CD4-positive, alpha-beta T cell treated with Interleukin-17A for 1 hour (primary cell): Measurements from ENCODE around the gene PDE5A.
"Not testable (repeated sequence)": the region's sequence is repeated elsewhere in the genome, so short reads cannot be mapped to it uniquely, and the experiment has no call there.

Experiments used
- DNase-seq: peaks from one replicate; pipeline ENCODE4 v3.0.0-alpha.2; 2020

PDE5A gene

GRCh38 chr4:119628281-119629141, at the start of gene PDE5A:
Gene PDE5A, minus strand, starts transcription at chr4:119628804. Its CDS starts 133 bp downstream, at chr4:119628671.
- DNase-seq: peak; percentile 76

- DNase-seq: no peak
These were observed 47.5 kb upstream of the PDE5A start for GRCh38 chr4:119676101-119676500.

GRCh38 chr4:119675391-119675790, 46.8 kb upstream of the PDE5A start:
- no peak for DNase-seq

GRCh38 chr4:119672938-119673337, 44.3 kb upstream of the PDE5A start:
- DNase-seq: no peak

- DNase-seq: no peak
These were observed 43.5 kb upstream of the PDE5A start for GRCh38 chr4:119672086-119672485.

- no peak for DNase-seq
These were observed 42.6 kb upstream of the PDE5A start for GRCh38 chr4:119671205-119671604.

DNA sequence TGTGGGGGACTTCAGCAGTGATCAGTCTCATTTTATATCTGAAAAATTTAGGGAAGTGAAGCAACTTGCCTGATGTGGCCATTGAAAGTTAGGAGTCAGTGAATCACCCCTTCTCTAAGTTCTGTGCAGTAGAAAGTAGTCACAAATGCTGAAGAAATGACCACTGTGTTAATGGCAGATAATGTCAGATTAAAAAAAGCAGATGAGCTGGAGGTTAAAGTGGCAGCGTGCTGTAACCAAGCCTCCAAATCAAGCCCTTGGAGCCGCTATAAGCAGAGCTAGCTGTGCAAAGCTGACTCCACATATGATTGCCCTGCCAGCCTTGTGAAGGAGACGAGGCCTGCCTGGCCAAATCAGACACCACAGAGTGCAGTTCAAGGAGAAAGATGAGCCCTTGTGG, 39.2 kb upstream of the PDE5A start:
- no peak for DNase-seq

GRCh38 chr4:119666653-119667091, 38.1 kb upstream of the PDE5A start:
- DNase-seq: no peak

GRCh38 chr4:119665752-119666151, 37.1 kb upstream of the PDE5A start:
- DNase-seq: no peak

GRCh38 chr4:119664168-119664907, 35.7 kb upstream of the PDE5A start:
- DNase-seq: no peak

GRCh38 chr4:119663160-119663788, 34.7 kb upstream of the PDE5A start:
- no peak for DNase-seq

GRCh38 chr4:119662612-119663011, 34.0 kb upstream of the PDE5A start:
- not testable (repeated sequence) for DNase-seq

- DNase-seq: no peak
These were observed 32.6 kb upstream of the PDE5A start for GRCh38 chr4:119661231-119661630.

DNA sequence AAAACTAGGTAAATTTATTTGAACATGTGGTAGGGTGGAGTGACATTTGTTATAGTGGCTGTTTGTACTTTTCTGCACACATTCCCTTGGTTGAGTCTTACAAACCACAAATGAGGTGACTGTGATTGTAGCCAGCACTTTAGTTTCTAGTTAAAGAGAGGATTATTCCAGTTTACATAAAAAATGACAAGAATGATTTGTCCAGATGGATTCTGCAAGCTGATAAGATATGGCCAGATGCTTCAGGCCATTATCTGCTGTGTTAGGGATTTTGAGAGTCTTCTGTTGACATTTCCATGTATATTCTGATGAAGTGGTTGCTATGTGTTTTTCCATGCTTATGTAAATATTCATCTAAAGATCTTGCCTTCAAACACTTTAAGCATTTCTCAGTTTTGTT, 31.0 kb upstream of the PDE5A start:
- DNase-seq: no peak

DNA sequence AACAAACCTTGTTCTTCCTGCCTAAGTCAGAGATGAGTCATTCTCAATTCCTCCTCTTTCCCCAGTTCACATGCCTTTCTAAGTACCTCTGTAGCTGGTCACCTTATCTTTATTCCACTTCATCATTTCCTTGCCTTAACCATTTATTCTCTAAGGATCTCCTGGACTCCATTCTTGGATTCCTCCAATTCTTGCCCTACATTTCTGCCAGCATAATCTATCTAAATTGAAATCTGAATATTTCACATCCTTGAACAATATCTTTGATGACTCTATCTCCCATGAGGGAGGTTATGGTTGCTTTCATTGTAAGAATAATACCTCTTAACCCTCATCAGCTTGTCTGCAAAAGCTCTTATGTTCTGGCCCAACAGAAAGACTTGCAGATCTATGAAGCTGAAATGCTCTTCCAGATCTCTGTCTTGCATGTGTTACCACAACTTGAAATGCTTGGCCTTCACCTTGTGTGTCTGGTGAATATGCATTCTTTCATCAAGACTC, 28.6 kb upstream of the PDE5A start:
- no peak for DNase-seq

GRCh38 chr4:119656342-119656741, 27.7 kb upstream of the PDE5A start:
- DNase-seq: no peak

- DNase-seq: no peak
These were observed 26.7 kb upstream of the PDE5A start for GRCh38 chr4:119655111-119655837.

GRCh38 chr4:119653990-119654389, 25.4 kb upstream of the PDE5A start:
- no peak for DNase-seq

DNA sequence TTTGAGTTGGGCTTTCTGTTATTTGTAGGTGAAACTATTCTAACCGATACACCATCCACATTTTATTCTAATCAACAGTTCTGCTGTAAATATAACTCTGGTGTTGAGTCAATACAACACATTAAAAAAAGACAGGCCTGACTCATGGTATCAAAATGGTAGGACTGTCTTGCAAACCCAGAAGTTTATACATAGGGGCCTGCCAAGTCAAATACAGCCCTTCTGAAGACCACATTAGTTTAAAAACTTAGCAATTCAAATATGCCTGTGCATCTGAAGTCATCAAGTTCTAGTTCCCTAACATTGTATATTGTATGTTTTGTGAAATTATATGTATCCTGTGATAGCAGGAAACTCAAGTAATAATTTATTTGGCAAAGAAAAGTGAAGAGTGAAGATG, 24.4 kb upstream of the PDE5A start:
- no peak for DNase-seq

- no peak for DNase-seq
These were observed 19.8 kb upstream of the PDE5A start for GRCh38 chr4:119648398-119648797.

DNA sequence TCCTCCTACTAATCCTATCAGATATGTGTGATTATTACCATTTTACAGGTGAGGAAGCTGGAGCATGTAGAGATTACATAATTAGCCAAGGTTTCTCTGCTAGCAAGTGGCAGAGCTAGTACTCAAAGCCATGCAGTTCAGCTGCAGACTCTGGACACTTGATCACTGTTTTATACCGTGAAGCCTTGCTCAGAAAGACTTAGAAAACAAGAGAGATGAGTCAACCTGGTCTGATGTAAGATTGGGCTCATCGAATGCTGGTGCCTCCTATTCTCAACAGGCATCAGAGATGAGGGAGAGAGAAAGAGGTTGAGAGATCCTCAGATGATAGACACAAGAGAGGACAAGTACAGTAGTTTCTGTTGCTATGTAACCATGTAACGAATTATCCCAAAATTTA, 19.0 kb upstream of the PDE5A start:
- no peak for DNase-seq

DNA sequence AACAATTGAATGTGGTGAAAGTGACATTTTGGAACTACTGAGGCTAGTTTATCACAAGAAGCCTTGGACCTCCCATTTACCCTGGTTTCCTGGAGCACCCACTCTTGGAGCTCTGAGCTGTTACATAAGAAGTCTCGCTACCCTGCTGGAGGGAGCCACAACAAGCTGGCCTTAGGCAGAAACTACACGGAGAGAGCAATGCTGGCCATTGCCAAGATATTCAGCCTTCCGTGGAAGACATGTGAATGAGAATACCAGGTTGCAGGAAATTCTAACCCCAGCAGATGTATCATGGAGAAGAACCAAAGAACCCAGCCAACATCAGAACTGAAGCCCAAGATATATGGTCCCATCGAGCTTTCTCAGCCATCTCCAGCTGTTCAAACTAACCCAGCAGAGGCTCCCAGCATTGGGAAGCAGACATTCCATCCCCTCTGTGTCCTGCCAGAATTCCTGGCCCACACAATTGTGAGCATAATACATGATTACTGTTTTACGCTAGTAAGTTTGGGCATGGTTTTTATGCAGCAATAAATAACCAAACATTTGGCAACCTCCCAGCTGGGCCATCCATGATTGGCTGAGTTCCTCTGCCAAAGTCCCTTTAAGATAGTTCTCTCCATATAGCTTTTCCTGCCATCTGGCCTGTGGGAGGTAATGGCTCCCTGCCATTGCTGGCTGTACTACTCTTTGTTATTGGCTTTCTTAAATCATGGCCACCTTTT, 17.9 kb upstream of the PDE5A start:
- DNase-seq: no peak
